ENCODE data around the gene PCBP3. TPM values are rescaled to one million over a fixed set of nuclear protein-coding genes. Genes with fewer than 3 reads are reported as not detected.

PCBP3 gene
- total and polyA plus RNA-seq, 2 donors from 2014 or later = 2.3 to 5.4 TPM

GRCh38 chr21:45704311-45705108 is 61.0 kb downstream of the PCBP3 start:
- TF ChIP-seq CTCF (IDR thresholded peaks at IDR 0.05; ENCODE audit: borderline replicate concordance, extremely low read depth, insufficient read depth) = no peak
- no peak overlapping the region for H3K4me3 ChIP-seq (ENCODE audit: low read length in 3 of 3)
- FAIRE-seq = no peak

GRCh38 chr21:45706299-45706698 is 62.8 kb downstream of the PCBP3 start:
- H3K27ac ChIP-seq (ENCODE audit: low read depth in 2 of 2, low read length in 2 of 2) = no peak overlapping the region
- DNase-seq = no peak
- no peaks in the 10 kb centered on the region for H3K36me3 ChIP-seq (ENCODE audit: control insufficient read depth in 2 of 3, insufficient read depth in 3 of 3, low read length in 3 of 3)
- no peak for FAIRE-seq
- intact Hi-C loops (cut with DNase I) = no loop called here
- no peaks in the 10 kb centered on the region for H3K4me1 ChIP-seq (ENCODE audit: control insufficient read depth in 2 of 3, insufficient read depth in 2 of 3, low read depth in 1 of 3, low read length in 3 of 3)
- H3K9me3 ChIP-seq (ENCODE audit: control insufficient read depth in 2 of 3, insufficient read depth in 1 of 3, low read length in 3 of 3) = peaks cover 0 to 2% (median 0%) of the 10 kb centered on the region in 3 donors
- H3K27me3 ChIP-seq (ENCODE audit: control insufficient read depth, insufficient read depth, low read length) = no peaks in the 10 kb centered on the region
- H3K4me3 ChIP-seq (ENCODE audit: low read length in 3 of 3) = no peak overlapping the region
- no peak overlapping the region for H3K9ac ChIP-seq (ENCODE audit: low read length in 3 of 3)
- no peak for TF ChIP-seq CTCF (IDR thresholded peaks at IDR 0.05; ENCODE audit: borderline replicate concordance, extremely low read depth, insufficient read depth)

More at GRCh38 chr21:45704311-45705108, 61.0 kb downstream of the PCBP3 start:
- Histone ChIP-seq H3K36me3 (ENCODE audit: control insufficient read depth in 2 of 3, insufficient read depth in 3 of 3, low read length in 3 of 3) (no peaks in the 10 kb centered on the region), H3K27me3 (ENCODE audit: control insufficient read depth, insufficient read depth, low read length) (no peaks in the 10 kb centered on the region), H3K9me3 (ENCODE audit: control insufficient read depth in 2 of 3, insufficient read depth in 1 of 3, low read length in 3 of 3) (no peaks in the 10 kb centered on the region), H3K4me1 (ENCODE audit: control insufficient read depth in 2 of 3, insufficient read depth in 2 of 3, low read depth in 1 of 3, low read length in 3 of 3) (no peaks in the 10 kb centered on the region), H3K27ac (ENCODE audit: low read depth in 2 of 2, low read length in 2 of 2) (no peak overlapping the region), H3K9ac (ENCODE audit: low read length in 3 of 3) (no peak overlapping the region)
- no peak for DNase-seq
- intact Hi-C loops (cut with DNase I) = no loop called here

GRCh38 chr21:45709173-45709572 is 65.6 kb downstream of the PCBP3 start:
- FAIRE-seq = no peak
- H3K4me1 ChIP-seq (ENCODE audit: control insufficient read depth in 2 of 3, insufficient read depth in 2 of 3, low read depth in 1 of 3, low read length in 3 of 3) = no peaks in the 10 kb centered on the region
- peaks cover 0 to 7% (median 0%) of the 10 kb centered on the region in 3 donors for H3K9me3 ChIP-seq (ENCODE audit: control insufficient read depth in 2 of 3, insufficient read depth in 1 of 3, low read length in 3 of 3)
- TF ChIP-seq CTCF (IDR thresholded peaks at IDR 0.05; ENCODE audit: borderline replicate concordance, extremely low read depth, insufficient read depth) = no peak
- DNase-seq = no peak
- H3K27me3 ChIP-seq (ENCODE audit: control insufficient read depth, insufficient read depth, low read length) = no peaks in the 10 kb centered on the region
- H3K9ac ChIP-seq (ENCODE audit: low read length in 3 of 3) = no peak overlapping the region
- intact Hi-C loops (cut with DNase I) = no loop called here
- H3K36me3 ChIP-seq (ENCODE audit: control insufficient read depth in 2 of 3, insufficient read depth in 3 of 3, low read length in 3 of 3) = no peaks in the 10 kb centered on the region
- H3K27ac ChIP-seq (ENCODE audit: low read depth in 2 of 2, low read length in 2 of 2) = no peak overlapping the region
- no peak overlapping the region for H3K4me3 ChIP-seq (ENCODE audit: low read length in 3 of 3)

Data from kidney (tissue), 14 donors.